Thyroid gland (tissue), 4 donors: Measurements from ENCODE around the gene LENG1. TPM values are rescaled to one million over a fixed set of nuclear protein-coding genes. Genes with fewer than 3 reads are reported as not detected.
"Not testable (repeated sequence)": the region's sequence is repeated elsewhere in the genome, so short reads cannot be mapped to it uniquely, and the experiment has no call there.

Source experiments
- DNase-seq, 2 donors: peaks; one replicate each; pipeline ENCODE4 v3.0.0-alpha.2; 2019
- H3K27ac ChIP-seq, 3 donors: fragments of 200-600 bp; sonication (generic); 1 replicate in 2 of 3; 2 replicates in 1 of 3; pipeline ENCODE4 v1.5.1; 2016 to 2019; ENCODE audit warnings: mild to moderate bottlenecking in 1 of 3, moderate library complexity in 1 of 3
- H3K27me3 ChIP-seq: fragments of 200-600 bp; sonication (generic); one replicate; pipeline ENCODE4 v1.5.1; 2019
- H3K36me3 ChIP-seq, 2 donors: fragments of 200-600 bp; sonication (generic); one replicate each; pipeline ENCODE4 v1.5.1; 2016 to 2019
- H3K4me1 ChIP-seq, 2 donors: fragments of 200-600 bp; sonication (generic); one replicate each; pipeline ENCODE4 v1.5.1; 2017 to 2019
- H3K4me3 ChIP-seq, 3 donors: fragments of 200-600 bp; sonication (generic); replicated peaks in 1 of 3; 1 replicate in 2 of 3; 2 replicates in 1 of 3; pipeline ENCODE4 v1.5.1; 2016; ENCODE audit warnings: mild to moderate bottlenecking in 1 of 3
- H3K9me3 ChIP-seq: fragments of 200-600 bp; sonication (generic); one replicate; pipeline ENCODE4 v1.5.1; 2017
- CTCF ChIP-seq, 6 experiments: fragments of 200-600 bp in 3 of 6; fragments of 450-650 bp in 3 of 6; sonication (generic) in 3 of 6; IDR thresholded peaks; one replicate each; pipeline ENCODE4 v1.5.1; 2016 to 2019; ENCODE audit warnings: antibody characterized with exemption in 6 of 6, mild to moderate bottlenecking in 2 of 6, inconsistent platforms in 1 of 6, moderate library complexity in 1 of 6
- POLR2A ChIP-seq, 2 donors: fragments of 450-650 bp; IDR thresholded peaks; one replicate each; pipeline ENCODE4 v1.6.1; 2017; ENCODE audit warnings: antibody characterized with exemption in 2 of 2, mild to moderate bottlenecking in 2 of 2, moderate library complexity in 1 of 2
- WGBS, 2 donors: methylation state at CpG; one replicate each; pipeline ENCODE4 v1.1.5; 2017; 5-methylcytosine and 5-hydroxymethylcytosine counted together
- intact Hi-C: fragments of 100-400 bp; cut with DNase I; formaldehyde crosslinking; loops from one replicate; pipeline ENCODE4 v1.15.1; 2023
- total RNA-seq, 4 donors: library from RNA; depleted of rRNA; stranded (reverse); fragments of >200 nt; gene quantifications; one replicate each; pipeline ENCODE4 v1.2.3, GENCODE V29; 2016

The LENG1 gene
- total RNA-seq, 4 donors from 2014 or later: 6.3 to 14.5 (median 8.2) TPM

GRCh38 chr19:54201172-54201701 lies 41.7 kb upstream of the LENG1 start:
- intact Hi-C loops: no loop called here
- Histone ChIP-seq H3K9me3 (no peaks in the 10 kb centered on the region), H3K36me3 (peaks cover 33 to 46% of the 10 kb centered on the region in 2 donors)

GRCh38 chr19:54199401-54199800 lies 39.9 kb upstream of the LENG1 start:
- H3K9me3 ChIP-seq: no peaks in the 10 kb centered on the region
- intact Hi-C loops: no loop called here
- DNase-seq: no peak
- H3K4me1 ChIP-seq: peaks cover 21 to 26% of the 10 kb centered on the region in 2 donors
- no peak for TF ChIP-seq POLR2A (IDR thresholded peaks at IDR 0.05)
- TF ChIP-seq CTCF (IDR thresholded peaks at IDR 0.05): no peak
- 92 to 95% methylated on average over 16 of the region's 16 CpGs for WGBS, 2 donors
- H3K4me3 ChIP-seq: no peak overlapping the region
- H3K27me3 ChIP-seq: no peaks in the 10 kb centered on the region
- H3K36me3 ChIP-seq: peaks cover 19 to 27% of the 10 kb centered on the region in 2 donors
- H3K27ac ChIP-seq: no peak overlapping the region

More at GRCh38 chr19:54201172-54201701, 41.7 kb upstream of the LENG1 start:
- no peak for DNase-seq
- Histone ChIP-seq H3K4me1 (peaks cover 21 to 33% of the 10 kb centered on the region in 2 donors), H3K4me3 (peak overlapping the region; percentile 54 to 86 (median 78)), H3K27me3 (no peaks in the 10 kb centered on the region), H3K27ac (peak overlapping the region; percentile 91 to 98 (median 92))
- WGBS, 2 donors: 3 to 7% methylated on average over 24 to 28 of the region's 28 CpGs
- TF ChIP-seq CTCF (IDR thresholded peaks at IDR 0.05): no peak

- WGBS, 2 donors: 92 to 94% methylated on average over 3 of the region's 3 CpGs
- Histone ChIP-seq H3K36me3 (peaks cover 1 to 13% of the 10 kb centered on the region in 2 donors), H3K27me3 (no peaks in the 10 kb centered on the region), H3K4me3 (no peak overlapping the region), H3K27ac (no peak overlapping the region), H3K9me3 (no peaks in the 10 kb centered on the region), H3K4me1 (peaks cover 9 to 14% of the 10 kb centered on the region in 2 donors)
- intact Hi-C loops: no loop called here
- DNase-seq: no peak
- TF ChIP-seq CTCF (IDR thresholded peaks at IDR 0.05): no peak
- TF ChIP-seq POLR2A (IDR thresholded peaks at IDR 0.05): no peak
Measured at GRCh38 chr19:54197121-54197520, 37.6 kb upstream of the LENG1 start.

- TF ChIP-seq POLR2A (IDR thresholded peaks at IDR 0.05) (no peak), CTCF (IDR thresholded peaks at IDR 0.05) (no peak)
- H3K4me3 ChIP-seq: no peak overlapping the region
- H3K27me3 ChIP-seq: no peaks in the 10 kb centered on the region
- 97 to 99% methylated on average over 7 of the region's 7 CpGs for WGBS, 2 donors
- intact Hi-C loops: no loop called here
- no peaks in the 10 kb centered on the region for H3K9me3 ChIP-seq
- peaks cover 9 to 14% of the 10 kb centered on the region in 2 donors for H3K4me1 ChIP-seq
- H3K36me3 ChIP-seq: peaks cover 0 to 9% of the 10 kb centered on the region in 2 donors
- H3K27ac ChIP-seq: no peak overlapping the region
- no peak for DNase-seq
Measured at GRCh38 chr19:54196536-54196935, 37.0 kb upstream of the LENG1 start.

GRCh38 chr19:54194463-54194862 lies 34.9 kb upstream of the LENG1 start:
- DNase-seq: not testable (repeated sequence)
- WGBS, 2 donors: 96 to 97% methylated on average over 12 of the region's 12 CpGs

More at GRCh38 chr19:54194463-54194862, 34.9 kb upstream of the LENG1 start:
- H3K27me3 ChIP-seq, H3K36me3 ChIP-seq, intact Hi-C loops, H3K4me1 ChIP-seq, H3K9me3 ChIP-seq, H3K4me3 ChIP-seq, H3K27ac ChIP-seq: not testable (repeated sequence)
